Stomach (tissue), 4 donors: ENCODE results near the gene ADRA2A.

Experiments used
- EP300 ChIP-seq: sonication (generic); formaldehyde crosslinking; IDR thresholded peaks from one replicate; pipeline ENCODE4 v1.6.1; 2017; ENCODE audit warnings: antibody characterized with exemption
- POLR2A ChIP-seq, 4 donors: fragments of 450-650 bp; IDR thresholded peaks; one replicate each; pipeline ENCODE4 v1.6.1; 2016; ENCODE audit warnings: antibody characterized with exemption in 4 of 4, control low read depth in 2 of 4, mild to moderate bottlenecking in 1 of 4, moderate library complexity in 1 of 4
- TF ChIP-seq, protein P1 (sequence below), 7 experiments: fragments of 450-650 bp in 4 of 7; fragments of 200-600 bp in 3 of 7; sonication (generic) in 3 of 7; IDR thresholded peaks; one replicate each; pipeline ENCODE4 v1.5.1; 2016 to 2019; ENCODE audit warnings: antibody characterized with exemption in 7 of 7, control low read depth in 2 of 7, mild to moderate bottlenecking in 1 of 7

DNA sequence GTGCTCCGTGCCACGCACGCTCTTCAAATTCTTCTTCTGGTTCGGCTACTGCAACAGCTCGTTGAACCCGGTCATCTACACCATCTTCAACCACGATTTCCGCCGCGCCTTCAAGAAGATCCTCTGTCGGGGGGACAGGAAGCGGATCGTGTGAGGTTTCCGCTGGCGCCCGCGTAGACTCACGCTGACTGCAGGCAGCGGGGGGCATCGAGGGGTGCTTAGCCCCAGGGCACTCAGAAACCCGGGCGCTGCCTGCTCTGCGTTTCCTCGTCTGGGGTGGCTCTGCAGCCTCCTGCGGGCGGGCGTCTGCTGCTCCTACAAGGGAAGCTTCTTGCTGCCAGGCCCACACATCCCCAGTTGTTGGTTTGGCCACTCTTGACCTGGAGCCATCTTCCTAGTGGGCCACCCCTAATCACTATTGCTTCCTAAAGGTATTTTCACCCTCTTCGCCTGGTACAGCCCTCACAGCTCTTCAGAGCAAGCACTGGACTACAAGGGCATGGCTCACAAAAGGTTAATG is 2.5 kb downstream of the ADRA2A start:
- TF ChIP-seq, protein P1, sequence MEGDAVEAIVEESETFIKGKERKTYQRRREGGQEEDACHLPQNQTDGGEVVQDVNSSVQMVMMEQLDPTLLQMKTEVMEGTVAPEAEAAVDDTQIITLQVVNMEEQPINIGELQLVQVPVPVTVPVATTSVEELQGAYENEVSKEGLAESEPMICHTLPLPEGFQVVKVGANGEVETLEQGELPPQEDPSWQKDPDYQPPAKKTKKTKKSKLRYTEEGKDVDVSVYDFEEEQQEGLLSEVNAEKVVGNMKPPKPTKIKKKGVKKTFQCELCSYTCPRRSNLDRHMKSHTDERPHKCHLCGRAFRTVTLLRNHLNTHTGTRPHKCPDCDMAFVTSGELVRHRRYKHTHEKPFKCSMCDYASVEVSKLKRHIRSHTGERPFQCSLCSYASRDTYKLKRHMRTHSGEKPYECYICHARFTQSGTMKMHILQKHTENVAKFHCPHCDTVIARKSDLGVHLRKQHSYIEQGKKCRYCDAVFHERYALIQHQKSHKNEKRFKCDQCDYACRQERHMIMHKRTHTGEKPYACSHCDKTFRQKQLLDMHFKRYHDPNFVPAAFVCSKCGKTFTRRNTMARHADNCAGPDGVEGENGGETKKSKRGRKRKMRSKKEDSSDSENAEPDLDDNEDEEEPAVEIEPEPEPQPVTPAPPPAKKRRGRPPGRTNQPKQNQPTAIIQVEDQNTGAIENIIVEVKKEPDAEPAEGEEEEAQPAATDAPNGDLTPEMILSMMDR (IDR thresholded peaks at IDR 0.05), result no peak
- TF ChIP-seq POLR2A (IDR thresholded peaks at IDR 0.05), result no peak
- no peak for TF ChIP-seq EP300
